Neural progenitor cell (in vitro differentiated cells): ENCODE measurements around the gene RAET1G. TPM values are rescaled to one million over a fixed set of nuclear protein-coding genes. Genes with fewer than 3 reads are reported as not detected.
"Not testable (repeated sequence)": the region's sequence is repeated elsewhere in the genome, so short reads cannot be mapped to it uniquely, and the experiment has no call there.

Experiments used
- DNase-seq: peaks from one replicate; pipeline ENCODE4 v3.0.0-alpha.2; 2016; ENCODE audit warnings: low spot score
- H2AFZ ChIP-seq: fragments of 200-600 bp; sonication (generic); replicated peaks from 2 replicates; pipeline ENCODE4 v1.6.1; 2016; ENCODE audit warnings: antibody characterized with exemption
- H3F3A ChIP-seq: fragments of 200-600 bp; sonication (generic); 2 replicates; pipeline ENCODE4 v1.6.1; 2016; ENCODE audit warnings: antibody characterized with exemption, low read depth
- H3K27ac ChIP-seq: fragments of 200-600 bp; sonication (generic); 2 replicates; pipeline ENCODE4 v1.5.1; 2016; ENCODE audit warnings: mild to moderate bottlenecking
- H3K27me3 ChIP-seq: fragments of 200-600 bp; sonication (generic); 2 replicates; pipeline ENCODE4 v1.6.1; 2016; ENCODE audit warnings: mild to moderate bottlenecking, moderate library complexity
- H3K36me3 ChIP-seq: fragments of 200-600 bp; sonication (generic); 2 replicates; pipeline ENCODE4 v1.5.1; 2016
- H3K4me1 ChIP-seq: fragments of 200-600 bp; sonication (generic); 2 replicates; pipeline ENCODE4 v1.6.1; 2016; ENCODE audit warnings: mixed run types
- H3K4me2 ChIP-seq: fragments of 200-600 bp; sonication (generic); 2 replicates; pipeline ENCODE4 v1.6.1; 2016
- H3K4me3 ChIP-seq: fragments of 200-600 bp; sonication (generic); 2 replicates; pipeline ENCODE4 v1.5.1; 2016
- H3K79me2 ChIP-seq: fragments of 200-600 bp; sonication (generic); 2 replicates; pipeline ENCODE4 v1.6.1; 2016; ENCODE audit warnings: low read depth
- H3K9ac ChIP-seq: fragments of 200-600 bp; sonication (generic); 2 replicates; pipeline ENCODE4 v1.6.1; 2016
- H3K9me3 ChIP-seq: fragments of 200-600 bp; sonication (generic); 2 replicates; pipeline ENCODE4 v1.5.1; 2016; ENCODE audit warnings: low read depth
- H4K20me1 ChIP-seq: fragments of 200-600 bp; sonication (generic); 2 replicates; pipeline ENCODE4 v1.6.1; 2016; ENCODE audit warnings: low read depth
- H3K27ac Mint-ChIP-seq: 3 replicates; pipeline ENCODE4 v1.8.0; 2021; ENCODE audit warnings: mixed read lengths
- H3K27me3 Mint-ChIP-seq: 2 replicates; pipeline ENCODE4 v1.8.0; 2022; ENCODE audit warnings: low read depth, mild to moderate bottlenecking, inconsistent platforms, moderate library complexity, mixed read lengths; ENCODE audit not compliant: insufficient read depth
- H3K36me3 Mint-ChIP-seq: 3 replicates; pipeline ENCODE4 v1.8.0; 2021; ENCODE audit warnings: mixed read lengths
- H3K4me1 Mint-ChIP-seq: 3 replicates; pipeline ENCODE4 v1.8.0; 2021; ENCODE audit warnings: mixed read lengths
- H3K4me3 Mint-ChIP-seq: 3 replicates; pipeline ENCODE4 v1.8.0; 2021; ENCODE audit warnings: mild to moderate bottlenecking, moderate library complexity, mixed read lengths
- H3K9me3 Mint-ChIP-seq: 3 replicates; pipeline ENCODE4 v1.8.0; 2020; ENCODE audit warnings: mixed read lengths
- CTCF ChIP-seq: fragments of 200-600 bp; sonication (generic); IDR thresholded peaks from 2 replicates; pipeline ENCODE4 v1.5.1; 2017; ENCODE audit warnings: antibody characterized with exemption, mild to moderate bottlenecking
- EZH2 ChIP-seq: fragments of 200-600 bp; sonication (generic); IDR thresholded peaks from 2 replicates; pipeline ENCODE4 v1.6.1; 2017; ENCODE audit warnings: antibody characterized with exemption, mild to moderate bottlenecking, moderate library complexity
- EZH2phosphoT487 ChIP-seq: fragments of 200-600 bp; sonication (generic); IDR thresholded peaks from 2 replicates; pipeline ENCODE4 v1.6.1; 2017; ENCODE audit warnings: antibody characterized with exemption
- total RNA-seq: library from RNA; depleted of rRNA; stranded (reverse); fragments of >200 nt; gene quantifications from 2 replicates; pipeline ENCODE4 v1.2.3, GENCODE V29; 2015; ENCODE audit warnings: low replicate concordance

Gene RAET1G
- total RNA-seq, 1 donor from 2014 or later = not detected

- Histone ChIP-seq H3K4me1 (no peaks in the 10 kb centered on the region), H3K4me2 (no peak overlapping the region), H3F3A (no peaks in the 10 kb centered on the region), H3K79me2 (no peaks in the 10 kb centered on the region), H3K27ac (no peak overlapping the region), H4K20me1 (no peaks in the 10 kb centered on the region), H3K4me3 (no peak overlapping the region), H2AFZ (no peak overlapping the region), H3K27me3 (peaks cover 73% of the 10 kb centered on the region), H3K9me3 (no peaks in the 10 kb centered on the region), H3K9ac (no peak overlapping the region), H3K36me3 (no peaks in the 10 kb centered on the region)
- H3K27me3 Mint-ChIP-seq = peaks cover 25% of the 10 kb centered on the region
- no peak overlapping the region for H3K4me3 Mint-ChIP-seq
- no peaks in the 10 kb centered on the region for H3K9me3 Mint-ChIP-seq
- no peaks in the 10 kb centered on the region for H3K4me1 Mint-ChIP-seq
- no peak for DNase-seq
- no peaks in the 10 kb centered on the region for H3K36me3 Mint-ChIP-seq
- H3K27ac Mint-ChIP-seq = no peak overlapping the region
- TF ChIP-seq EZH2 (no peak), EZH2phosphoT487 (no peak), CTCF (no peak)
Observed at GRCh38 chr6:149915970-149916865, 6.7 kb downstream of the RAET1G start.

GRCh38 chr6:149913540-149914240, 9.2 kb downstream of the RAET1G start:
- Mint-ChIP-seq H3K9me3 (peaks cover 6% of the 10 kb centered on the region), H3K27ac (no peak overlapping the region), H3K27me3 (peaks cover 21% of the 10 kb centered on the region), H3K36me3 (no peaks in the 10 kb centered on the region), H3K4me3 (no peak overlapping the region), H3K4me1 (no peaks in the 10 kb centered on the region)
- no peak overlapping the region for H3K4me2 ChIP-seq
- no peak for TF ChIP-seq EZH2phosphoT487
- no peak for TF ChIP-seq CTCF
- no peak for TF ChIP-seq EZH2
- H3K36me3 ChIP-seq = no peaks in the 10 kb centered on the region
- H4K20me1 ChIP-seq = no peaks in the 10 kb centered on the region
- peaks cover 47% of the 10 kb centered on the region for H3K27me3 ChIP-seq
- no peak overlapping the region for H2AFZ ChIP-seq
- H3K4me3 ChIP-seq = no peak overlapping the region
- H3K4me1 ChIP-seq = no peaks in the 10 kb centered on the region
- H3K27ac ChIP-seq = no peak overlapping the region
- no peak for DNase-seq
- no peaks in the 10 kb centered on the region for H3F3A ChIP-seq
- no peaks in the 10 kb centered on the region for H3K9me3 ChIP-seq
- H3K9ac ChIP-seq = no peak overlapping the region
- no peaks in the 10 kb centered on the region for H3K79me2 ChIP-seq

- Mint-ChIP-seq H3K9me3 (peaks cover 10% of the 10 kb centered on the region), H3K4me3 (no peak overlapping the region), H3K4me1 (no peaks in the 10 kb centered on the region), H3K27me3 (peaks cover 15% of the 10 kb centered on the region), H3K36me3 (peaks cover under 1% of the 10 kb centered on the region), H3K27ac (no peak overlapping the region)
- no peak overlapping the region for H3K9ac ChIP-seq
- no peaks in the 10 kb centered on the region for H3K36me3 ChIP-seq
- no peak overlapping the region for H2AFZ ChIP-seq
- H3K27me3 ChIP-seq = peaks cover 41% of the 10 kb centered on the region
- DNase-seq = no peak
- no peak overlapping the region for H3K4me3 ChIP-seq
- H3K79me2 ChIP-seq = no peaks in the 10 kb centered on the region
- no peaks in the 10 kb centered on the region for H4K20me1 ChIP-seq
- H3K27ac ChIP-seq = no peak overlapping the region
- H3K9me3 ChIP-seq = no peaks in the 10 kb centered on the region
- TF ChIP-seq CTCF = no peak
- TF ChIP-seq EZH2 = no peak
- TF ChIP-seq EZH2phosphoT487 = no peak
- no peaks in the 10 kb centered on the region for H3F3A ChIP-seq
- H3K4me2 ChIP-seq = no peak overlapping the region
- H3K4me1 ChIP-seq = no peaks in the 10 kb centered on the region
Observed at GRCh38 chr6:149913085-149913484, 9.8 kb downstream of the RAET1G start.

DNA sequence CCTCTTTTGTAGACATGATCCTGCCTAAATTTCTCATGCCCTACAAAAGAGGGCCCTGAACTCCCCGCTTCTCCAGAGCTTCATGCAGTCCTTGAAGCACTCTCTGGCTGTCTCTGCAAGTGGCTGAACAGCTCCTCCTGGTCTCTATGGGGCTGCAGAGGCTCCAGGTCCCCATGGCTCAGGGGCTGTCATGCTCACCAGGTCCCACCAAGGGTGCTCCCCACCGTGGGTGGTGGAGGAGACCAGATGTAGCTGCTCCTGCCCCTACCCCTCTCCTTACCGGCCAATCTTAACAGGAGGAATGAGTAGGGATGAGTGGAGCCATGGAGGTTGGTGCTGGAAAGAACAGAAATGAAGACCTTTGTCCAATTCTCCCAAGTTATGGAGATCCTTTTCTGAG, 10.2 kb downstream of the RAET1G start:
- not testable (repeated sequence) for H3K36me3 ChIP-seq, H3K4me3 Mint-ChIP-seq, H3K4me1 Mint-ChIP-seq, H3K4me1 ChIP-seq, H3K9ac ChIP-seq, H3K27ac ChIP-seq, H3F3A ChIP-seq, H3K36me3 Mint-ChIP-seq, DNase-seq, H2AFZ ChIP-seq, H3K9me3 ChIP-seq, H3K4me3 ChIP-seq, H3K4me2 ChIP-seq, H3K27ac Mint-ChIP-seq, H3K79me2 ChIP-seq, H4K20me1 ChIP-seq
- peaks cover 37% of the 10 kb centered on the region for H3K27me3 ChIP-seq
- Mint-ChIP-seq H3K27me3 (peaks cover 13% of the 10 kb centered on the region), H3K9me3 (peaks cover 14% of the 10 kb centered on the region)
